Limb (tissue), 2 donors: ENCODE data around the gene FDXACB1.

Experiments used
- DNase-seq, 2 donors: peaks; one replicate each; pipeline ENCODE4 v3.0.0-alpha.2; 2016; ENCODE audit errors: extremely low spot score in 2 of 2

FDXACB1 gene

DNA sequence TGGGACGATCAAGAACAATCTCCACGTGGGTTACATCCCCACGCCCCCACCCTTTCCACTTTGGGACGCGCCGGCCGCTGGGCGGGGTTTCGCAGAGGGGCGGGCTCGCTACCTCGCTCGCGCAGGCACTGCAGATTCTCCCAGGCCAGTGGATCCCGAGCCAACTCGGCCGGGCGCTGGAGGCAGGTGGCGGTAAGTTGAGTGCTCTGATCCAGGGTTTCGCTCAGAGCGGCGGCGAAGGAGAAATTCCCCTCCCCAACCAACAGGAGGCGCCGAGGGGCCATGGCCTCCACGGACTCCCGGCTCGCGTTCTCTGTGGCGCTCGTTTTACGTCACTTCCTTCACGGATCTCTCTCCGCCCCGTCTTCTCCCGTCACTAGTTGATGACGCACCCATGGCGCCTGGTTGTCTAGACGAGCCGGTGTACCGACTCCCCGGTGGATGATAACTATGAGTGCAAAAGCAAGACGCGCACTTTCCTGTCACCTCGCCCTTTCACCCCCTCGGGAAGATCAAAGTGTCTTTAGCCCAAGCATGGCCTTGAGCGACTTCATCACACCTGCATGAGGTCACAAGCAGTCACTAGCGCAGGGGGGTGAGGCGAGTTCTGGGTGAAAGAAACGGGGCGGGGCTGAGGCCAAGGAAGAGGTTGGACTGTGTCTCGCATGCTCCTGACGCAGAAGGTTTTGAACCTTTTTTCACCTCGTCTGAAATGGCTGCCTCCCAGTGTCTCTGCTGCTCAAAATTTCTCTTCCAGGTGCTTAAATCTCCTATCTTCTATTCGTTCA lies at the start of gene FDXACB1, which contains the start of gene CFAP68:
TSS of gene FDXACB1 (minus strand) at position 317 of the 788 bp plus-strand sequence. CDS start at position 284, 33 bp downstream.
TSS of gene CFAP68 (plus strand) at position 693 of the 788 bp plus-strand sequence. CDS start at position 713, 20 bp downstream.
- peak; percentile 97 to 98 for DNase-seq

DNA sequence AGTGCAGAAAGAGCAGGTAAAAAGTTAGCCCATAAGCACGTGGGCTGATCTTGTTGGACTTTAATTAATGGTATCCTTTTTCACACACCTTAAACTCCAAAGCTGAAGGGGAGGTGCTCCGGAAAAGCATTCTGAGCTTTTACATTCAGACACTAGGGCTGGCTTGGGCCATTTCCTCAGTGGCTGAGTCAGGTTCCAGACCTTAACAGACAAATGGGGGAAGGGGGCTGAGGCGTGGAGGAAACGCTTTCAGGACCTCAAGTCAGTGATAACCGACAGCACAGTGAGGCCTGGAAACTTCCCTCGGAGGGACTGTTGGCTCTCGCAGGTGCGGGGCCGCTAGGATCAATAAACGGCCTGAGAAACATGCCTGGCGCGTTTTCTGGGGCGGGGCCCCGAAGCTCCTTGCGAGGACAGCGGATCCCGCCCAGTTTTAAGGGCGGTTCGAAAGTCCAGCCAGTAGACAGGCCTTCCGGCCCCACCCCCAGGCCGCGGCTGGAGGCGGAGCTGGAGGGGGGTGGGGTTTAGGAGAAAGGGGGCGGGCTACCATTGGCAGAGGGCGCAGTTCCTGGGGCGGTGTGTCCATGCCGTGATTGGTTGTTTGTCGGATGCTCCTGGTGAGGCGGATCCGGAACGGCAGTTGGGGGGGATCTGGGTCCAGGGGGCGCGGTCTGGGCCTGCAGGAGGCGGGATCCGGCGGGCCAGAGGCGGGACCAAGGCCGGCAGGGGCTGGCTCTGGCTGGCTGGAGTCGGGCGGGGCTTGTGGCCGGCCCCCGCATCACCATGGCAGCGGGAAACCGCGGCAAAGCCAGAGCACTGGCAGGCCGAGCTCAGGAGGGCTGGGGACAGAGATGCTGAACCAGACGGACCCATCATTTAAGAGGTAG lies 47.8 kb upstream of the FDXACB1 start:
- peak; percentile 96 to 98 for DNase-seq

DNA sequence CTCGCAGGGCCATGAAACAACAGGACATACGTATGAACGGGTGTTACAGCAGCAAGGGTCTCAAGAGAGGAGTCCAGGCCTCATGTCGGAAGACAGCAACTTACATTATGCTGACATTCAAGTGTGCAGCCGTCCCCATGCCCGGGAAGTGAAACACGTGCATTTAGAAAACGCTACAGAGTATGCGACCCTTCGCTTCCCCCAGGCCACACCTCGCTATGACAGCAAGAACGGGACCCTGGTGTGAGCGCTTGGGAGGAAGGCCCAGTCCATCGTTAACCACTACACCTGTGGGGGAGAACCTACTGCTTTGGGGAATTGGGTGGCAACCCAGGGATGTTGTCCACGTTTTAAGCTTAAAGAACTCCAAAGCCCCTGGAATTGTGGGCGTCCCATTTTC lies 47.0 kb upstream of the FDXACB1 start:
- no peak for DNase-seq

DNA sequence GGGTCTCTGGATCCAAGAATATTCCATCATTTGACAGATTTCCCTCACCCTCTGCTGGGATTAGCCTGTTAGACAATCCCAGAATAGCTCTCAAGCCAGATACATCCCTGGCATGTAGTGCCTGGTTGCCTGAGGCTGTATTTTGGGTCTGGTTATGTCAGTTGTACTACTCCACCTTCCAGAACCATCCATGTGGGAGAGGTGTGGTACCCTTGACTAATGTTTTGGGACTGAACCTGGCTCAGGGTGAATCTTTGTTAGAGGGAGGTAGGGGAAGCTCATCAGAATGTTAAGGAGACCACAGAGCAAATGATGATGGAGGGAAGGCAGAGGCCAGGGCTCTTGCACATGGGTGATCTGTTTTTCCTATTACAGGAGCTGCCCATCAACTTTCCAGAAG lies 45.0 kb upstream of the FDXACB1 start:
- DNase-seq = no peak

GRCh38 chr11:111923351-111923788 lies 44.4 kb upstream of the FDXACB1 start:
- DNase-seq = no peak

- no peak for DNase-seq
These were observed 43.8 kb upstream of the FDXACB1 start for GRCh38 chr11:111922803-111923202.

DNA sequence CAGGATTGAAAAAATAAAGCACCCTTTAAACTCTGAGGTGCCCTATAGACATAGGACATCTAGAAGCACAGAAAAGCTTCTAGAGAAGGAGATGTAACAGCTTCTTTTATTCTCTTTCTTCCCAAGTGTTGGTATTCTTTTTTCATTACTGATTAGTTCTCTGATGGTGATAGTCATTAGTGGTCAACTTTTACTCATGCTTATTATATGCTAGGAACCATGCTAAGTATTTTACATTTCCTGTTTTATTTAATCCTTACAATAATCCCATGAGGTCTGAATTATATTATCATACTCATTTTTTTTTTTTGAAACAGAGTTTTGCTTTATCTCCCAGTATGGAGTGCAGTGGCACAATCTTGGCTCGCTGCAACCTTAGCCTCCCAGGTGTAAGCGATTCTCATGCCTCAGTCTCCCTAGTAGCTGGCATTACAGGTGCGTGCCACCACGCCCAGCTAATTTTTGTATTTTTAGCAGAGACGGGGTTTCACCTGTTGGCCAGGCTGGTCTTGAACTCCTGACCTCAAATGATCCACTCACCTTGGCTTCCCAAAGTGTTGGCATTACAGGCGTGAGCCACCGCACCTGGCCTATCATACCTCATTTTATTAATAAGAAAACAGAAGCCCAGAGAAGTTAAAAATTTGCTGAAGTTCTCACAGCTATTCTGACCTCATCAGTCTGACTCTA lies 42.7 kb upstream of the FDXACB1 start:
- DNase-seq = no peak

GRCh38 chr11:111920908-111921307 lies 41.9 kb upstream of the FDXACB1 start:
- DNase-seq = no peak

DNA sequence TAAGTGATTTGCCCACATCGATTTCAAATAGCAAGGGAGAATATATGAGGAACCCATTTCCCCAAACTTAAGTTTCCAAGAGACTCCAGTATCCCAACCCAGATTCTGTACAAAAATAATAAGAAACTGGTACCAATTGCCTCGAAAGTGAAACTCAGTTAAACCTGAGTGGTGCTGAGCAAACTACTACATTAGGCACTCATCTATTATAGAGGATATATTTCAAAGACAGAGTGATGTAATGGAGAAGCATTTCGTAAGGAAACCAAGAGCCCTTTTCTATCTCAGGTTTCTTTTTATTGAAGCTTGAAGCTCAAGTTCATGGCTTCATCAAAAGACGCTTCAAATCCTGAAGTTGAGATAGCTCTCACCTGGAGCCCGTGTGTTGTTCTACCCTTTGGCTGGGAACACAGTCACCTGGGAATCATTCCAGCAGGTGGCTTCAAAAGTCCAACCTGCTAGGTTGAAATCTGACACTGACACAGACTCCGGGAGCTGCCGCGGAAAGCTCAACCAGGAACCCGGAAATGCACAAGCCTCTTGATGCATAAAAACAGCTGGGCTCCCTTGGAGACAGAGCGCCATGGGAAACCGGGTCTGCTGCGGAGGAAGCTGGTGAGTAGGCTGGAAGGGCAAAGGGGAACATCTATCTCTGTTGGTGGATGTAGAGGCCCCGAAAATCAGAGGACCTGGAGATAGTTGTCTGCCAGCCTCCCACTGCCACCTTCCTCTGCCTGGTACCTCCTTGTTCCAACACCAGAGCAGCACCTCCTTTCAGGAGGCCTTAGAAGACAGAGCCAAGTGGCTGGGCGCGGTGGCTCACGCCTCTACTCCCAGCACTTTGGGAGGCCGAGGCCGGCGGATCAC lies 39.7 kb upstream of the FDXACB1 start, which contains the start of gene C11orf52:
TSS of gene C11orf52 (plus strand) at position 524 of the 867 bp plus-strand sequence. CDS start at position 584, 60 bp downstream.
- DNase-seq = peak; percentile 37 to 60

DNA sequence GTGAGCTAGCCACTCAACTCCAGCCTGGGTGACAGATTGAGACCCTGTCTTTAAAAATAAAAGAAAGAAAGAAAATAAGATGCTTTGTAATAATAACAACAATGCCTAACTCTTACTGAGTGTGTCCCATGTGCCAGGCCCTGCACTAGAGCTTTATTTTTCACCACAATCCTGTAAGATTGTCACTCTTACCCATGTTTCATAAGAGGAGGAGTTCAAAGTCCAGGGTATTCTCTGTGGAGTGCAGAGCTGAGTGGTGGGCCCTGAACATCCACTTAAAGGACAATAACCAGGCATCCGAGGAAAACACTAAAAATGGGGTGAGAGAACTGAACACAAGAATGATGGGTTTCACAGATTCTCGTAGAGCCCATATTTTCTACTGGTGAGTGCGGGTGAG lies 38.8 kb upstream of the FDXACB1 start:
- DNase-seq = no peak

GRCh38 chr11:111917312-111917711 lies 38.3 kb upstream of the FDXACB1 start:
- no peak for DNase-seq

- no peak for DNase-seq
These were observed 37.8 kb upstream of the FDXACB1 start for GRCh38 chr11:111916768-111917167.

DNA sequence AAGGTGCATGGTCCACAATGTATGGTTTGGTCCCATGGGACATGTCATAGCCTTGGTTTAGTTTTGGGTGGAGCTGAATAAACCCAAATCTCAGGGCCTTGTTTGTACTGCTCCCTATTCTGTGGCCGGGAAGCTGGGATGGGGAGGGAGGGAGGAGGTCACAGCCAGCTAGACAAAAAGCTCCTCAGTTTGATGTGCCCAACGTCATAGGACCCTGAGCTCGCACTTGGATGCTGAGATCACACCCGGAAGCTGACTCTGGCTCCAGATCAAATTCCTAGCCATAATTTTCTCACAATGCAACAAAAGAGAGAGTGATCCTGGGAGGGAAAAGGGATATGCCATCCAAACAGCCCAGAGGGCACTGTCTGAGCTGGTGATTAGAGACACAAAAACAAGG lies 35.0 kb upstream of the FDXACB1 start:
- peak in 1 of 2 donors; percentile 29 for DNase-seq

DNA sequence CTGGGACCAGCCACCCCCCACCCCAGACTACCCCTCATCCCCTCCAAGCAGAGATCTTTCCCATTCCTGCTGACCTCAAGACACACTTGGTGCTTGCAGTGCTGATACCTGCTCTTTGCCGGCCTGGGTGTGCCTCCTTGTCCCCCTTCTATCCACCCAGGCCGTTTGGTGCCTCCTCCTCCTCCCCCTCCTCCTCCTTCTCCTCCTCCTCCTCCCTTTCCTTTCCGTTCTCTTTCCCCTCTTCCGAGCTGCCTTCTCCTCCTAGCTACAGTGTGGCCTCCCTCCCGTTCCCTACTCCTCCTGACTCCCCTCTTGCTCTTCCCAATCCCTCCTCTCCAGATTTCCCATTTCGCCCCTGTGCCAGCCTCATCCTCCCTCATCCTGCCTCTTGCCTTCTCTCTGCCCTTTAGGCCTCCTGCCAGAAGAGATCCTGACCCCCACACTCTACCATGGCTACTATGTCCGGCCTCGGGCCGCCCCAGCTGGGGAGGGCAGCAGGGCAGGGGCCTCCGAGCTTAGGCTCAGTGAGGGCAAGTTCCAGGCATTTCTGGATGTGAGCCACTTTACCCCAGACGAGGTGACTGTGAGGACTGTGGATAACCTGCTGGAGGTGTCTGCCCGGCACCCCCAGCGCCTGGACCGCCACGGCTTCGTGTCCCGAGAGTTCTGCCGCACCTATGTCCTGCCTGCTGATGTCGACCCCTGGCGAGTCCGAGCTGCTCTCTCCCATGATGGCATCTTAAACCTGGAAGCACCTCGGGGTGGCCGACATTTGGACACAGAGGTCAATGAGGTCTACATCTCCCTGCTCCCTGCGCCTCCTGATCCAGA lies 34.3 kb upstream of the FDXACB1 start:
- DNase-seq = peak in 1 of 2 donors; percentile 46

DNA sequence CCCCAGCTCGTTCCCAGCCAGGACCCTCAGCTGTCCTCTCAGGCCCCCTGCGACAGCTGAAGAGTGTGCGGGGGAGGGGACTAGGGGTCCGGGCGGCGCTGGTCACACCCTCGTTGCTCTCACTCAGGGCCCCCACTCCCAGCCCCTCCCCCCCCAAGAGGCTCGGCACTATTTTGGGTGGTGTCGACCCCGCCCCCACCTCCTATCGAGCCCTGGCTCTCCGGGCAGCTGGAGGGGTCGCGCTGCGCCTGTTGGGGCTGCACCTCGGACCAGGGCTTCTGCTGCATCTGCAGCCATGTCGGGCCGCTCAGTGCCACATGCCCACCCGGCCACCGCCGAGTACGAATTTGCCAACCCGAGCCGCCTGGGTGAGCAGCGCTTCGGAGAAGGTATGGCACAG lies 33.6 kb upstream of the FDXACB1 start, which contains the start of gene HSPB2:
TSS of gene HSPB2 (plus strand) at position 200 of the 400 bp plus-strand sequence. CDS start at position 296, 96 bp downstream.
- peak; percentile 28 to 71 for DNase-seq

GRCh38 chr11:111911563-111912401 lies 32.8 kb upstream of the FDXACB1 start, which contains the start of gene CRYAB:
Gene CRYAB, minus strand, starts transcription at chr11:111911770. Its CDS starts 46 bp downstream, at chr11:111911724.
- DNase-seq = peak; percentile 75 to 77

DNA sequence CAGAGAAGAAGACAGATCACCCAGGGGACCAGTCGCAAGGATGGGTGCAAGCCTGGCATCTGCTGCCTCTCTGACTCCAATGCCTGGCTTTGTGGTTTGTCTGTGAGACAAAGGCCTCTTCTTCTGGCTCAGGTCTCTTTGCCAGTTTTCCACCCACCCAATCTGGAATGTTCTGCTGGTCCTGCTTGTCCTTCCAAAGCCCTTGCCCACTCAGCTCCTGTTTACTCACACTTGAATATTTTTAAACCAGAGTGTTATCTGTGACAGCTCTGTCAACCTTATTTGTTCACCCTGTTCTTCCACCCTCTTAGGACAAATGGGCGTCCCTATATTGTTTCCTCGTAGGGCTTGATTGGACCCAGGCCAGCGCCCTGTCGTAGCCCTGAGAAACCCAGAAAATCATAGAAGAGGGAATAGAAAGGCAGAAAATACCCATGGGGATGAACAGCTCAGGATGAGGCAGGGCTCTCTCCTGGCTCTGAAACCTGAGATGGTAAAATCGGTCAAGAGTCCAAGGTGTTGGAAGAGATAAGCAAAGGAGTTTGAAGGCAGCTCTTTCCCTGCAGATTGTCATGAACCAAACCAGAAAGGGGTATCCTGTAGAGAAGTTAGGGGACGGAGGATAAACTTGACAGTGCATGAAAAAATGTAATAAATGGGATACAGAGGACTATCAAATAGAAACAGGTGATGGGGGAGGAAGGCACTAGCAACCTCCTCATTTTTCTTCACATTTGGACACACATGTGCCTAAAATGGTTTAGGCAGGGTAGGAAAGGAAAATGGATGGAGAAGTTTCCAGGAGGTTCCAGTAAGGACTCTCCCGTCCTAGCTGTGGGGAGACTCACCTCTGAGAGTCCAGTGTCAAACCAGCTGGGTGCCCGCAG lies 32.0 kb upstream of the FDXACB1 start:
- no peak for DNase-seq
